ENCODE measurements around the gene ATP5IF1. TPM values are rescaled to one million over a fixed set of nuclear protein-coding genes. Genes with fewer than 3 reads are reported as not detected.

ATP5IF1 gene
- total and polyA plus RNA-seq, 9 of the 15 experiments (the other 6 are each of a cell fraction or from before 2014, with no cell fraction given) = 292 to 1,422 (median 388) TPM

GRCh38 chr1:28232558-28233263, 3.2 kb upstream of the ATP5IF1 start, which contains the start of gene DNAJC8 (continued):
- TF ChIP-seq FOXJ2 (tag; IDR thresholded peaks at IDR 0.05) (no peak), SMAD3 (CRISPR knock-in tag; conservative IDR thresholded peaks at IDR 0.05) (no peak), POLR2AphosphoS5 (IDR thresholded peaks at IDR 0.05; ENCODE audit: control insufficient read depth, insufficient read depth, low read depth, low read length) (peak; percentile 92; the same call in 1 of the 2 replicates), ZNF263 (CRISPR knock-in tag; IDR thresholded peaks at IDR 0.05; ENCODE audit: borderline replicate concordance) (no peak), CXXC5 (CRISPR knock-in tag; IDR thresholded peaks at IDR 0.05) (peak; percentile 99), THAP7 (CRISPR knock-in tag; IDR thresholded peaks at IDR 0.05) (no peak), BCOR (IDR thresholded peaks at IDR 0.05) (no peak), ZNF511 (CRISPR knock-in tag; IDR thresholded peaks at IDR 0.05) (no peak), ZNF57 (CRISPR knock-in tag; IDR thresholded peaks at IDR 0.05) (no peak), ZHX1 (conservative IDR thresholded peaks at IDR 0.05; ENCODE audit: low read length) (no peak), SMAD1 (IDR thresholded peaks at IDR 0.05; ENCODE audit: low read depth, low read length, partially characterized antibody) (peak; percentile 54), SREBF2 (CRISPR knock-in tag; IDR thresholded peaks at IDR 0.05) (0 out of 2 replicates have a peak, but pooled peaks have one; percentile 37), FUS (optimal IDR thresholded peaks at IDR 0.05; ENCODE audit: low read depth, low read length) (no peak), SMARCA4 (IDR thresholded peaks at IDR 0.05) (no peak; the same call in 1 of the 2 replicates), ZNF3 (CRISPR knock-in tag; IDR thresholded peaks at IDR 0.05) (no peak), KDM5B (IDR thresholded peaks at IDR 0.05; ENCODE audit: insufficient replicate concordance, low read depth, low read length) (peak; percentile 87), ZBTB49 (CRISPR knock-in tag; IDR thresholded peaks at IDR 0.05; ENCODE audit: borderline replicate concordance) (no peak), ATF4 (CRISPR knock-in tag; IDR thresholded peaks at IDR 0.05) (no peak), SAP30 (IDR thresholded peaks at IDR 0.05; ENCODE audit: borderline replicate concordance, insufficient read depth, low read depth, low read length, poor library complexity, severe bottlenecking) (peak; percentile 82), SRSF7 (optimal IDR thresholded peaks at IDR 0.05; ENCODE audit: low read depth, low read length) (no peak), HMG20A (CRISPR knock-in tag; conservative IDR thresholded peaks at IDR 0.05) (no peak)

Measured in K562 (cell line).